CD4-positive, alpha-beta T cell (primary cell): ENCODE results near the gene PHEX. TPM values are rescaled to one million over a fixed set of nuclear protein-coding genes. Genes with fewer than 3 reads are reported as not detected.

Source experiments
- ATAC-seq: fragments of 200-7000 bp; cut with Tn5 transposase; one replicate; pipeline ENCODE4 v1.10.0; 2022; ENCODE audit warnings: mild to moderate bottlenecking; ENCODE audit not compliant: poor library complexity
- CTCF ChIA-PET: fragments of 350-600 bp; sonication (Branson Sonifier 250); formaldehyde crosslinking; loops from one replicate; lab custom pipeline; 2021; ENCODE audit warnings: antibody characterized with exemption, inconsistent platforms; lab: Charles Lee
- POLR2A ChIA-PET: fragments of 350-600 bp; sonication (Branson Sonifier 250); formaldehyde crosslinking; loops from one replicate; lab custom pipeline; 2021; ENCODE audit warnings: antibody characterized with exemption, inconsistent platforms; lab: Charles Lee
- DNase-seq, 14 experiments: peaks; one replicate each; pipeline ENCODE4 v3.0.0-alpha.2; 2013 to 2020; ENCODE audit warnings: mixed read lengths in 2 of 14
- H3K27ac ChIP-seq, 2 donors: one replicate each; pipeline versions ENCODE4 v1.5.1 to v1.7.0; 2013; ENCODE audit warnings: low read length in 2 of 2, low read depth in 1 of 2, mild to moderate bottlenecking in 1 of 2
- H3K27me3 ChIP-seq, 2 experiments: 1 replicate in 1 of 2; 2 replicates in 1 of 2; pipeline versions ENCODE4 v1.6.1 to v1.7.0; 2013; ENCODE audit warnings: low read length in 2 of 2, control low read depth in 1 of 2, mild to moderate bottlenecking in 1 of 2, moderate library complexity in 1 of 2; ENCODE audit not compliant: insufficient read depth in 2 of 2, control insufficient read depth in 1 of 2
- H3K36me3 ChIP-seq: one replicate; pipeline ENCODE4 v1.6.1; 2013; ENCODE audit warnings: low read length, control low read depth; ENCODE audit not compliant: insufficient read depth
- H3K4me1 ChIP-seq: one replicate; pipeline ENCODE4 v1.6.1; 2013; ENCODE audit warnings: low read length, control low read depth; ENCODE audit not compliant: insufficient read depth
- H3K4me3 ChIP-seq: one replicate; pipeline ENCODE4 v1.5.1; 2013; ENCODE audit warnings: mild to moderate bottlenecking, low read length, moderate library complexity
- H3K9me3 ChIP-seq, 2 experiments: 1 replicate in 1 of 2; 2 replicates in 1 of 2; pipeline versions ENCODE4 v1.6.1 to v1.7.0; 2013; ENCODE audit warnings: low read length in 2 of 2, mild to moderate bottlenecking in 2 of 2, control low read depth in 1 of 2, moderate library complexity in 1 of 2; ENCODE audit not compliant: control insufficient read depth in 1 of 2, insufficient read depth in 1 of 2
- H3K27ac Mint-ChIP-seq: one replicate; pipeline ENCODE4 v1.8.0; 2020; ENCODE audit warnings: mixed read lengths
- H3K27me3 Mint-ChIP-seq: one replicate; pipeline ENCODE4 v1.8.0; 2021; ENCODE audit warnings: mixed read lengths
- H3K36me3 Mint-ChIP-seq: one replicate; pipeline ENCODE4 v1.8.0; 2021; ENCODE audit warnings: low read depth, mixed read lengths
- H3K4me1 Mint-ChIP-seq: one replicate; pipeline ENCODE4 v1.8.0; 2021; ENCODE audit warnings: low read depth, mixed read lengths
- H3K4me3 Mint-ChIP-seq: one replicate; pipeline ENCODE4 v1.8.0; 2020; ENCODE audit warnings: mild to moderate bottlenecking, mixed read lengths
- H3K9me3 Mint-ChIP-seq: one replicate; pipeline ENCODE4 v1.8.0; 2020; ENCODE audit warnings: mixed read lengths
- CTCF ChIP-seq: fragments of 200-600 bp; IDR thresholded peaks from one replicate; pipeline ENCODE4 v1.8.0; 2022; ENCODE audit warnings: antibody characterized with exemption, mild to moderate bottlenecking
- intact Hi-C, 2 experiments: fragments of 100-400 bp; cut with DNase I in 1 of 2; cut with micrococcal nuclease in 1 of 2; formaldehyde crosslinking; loops; one replicate each; pipeline versions ENCODE4 v1.15.1 to v1.9.0; 2023 to 2025; cut with DNase I, micrococcal nuclease
- total RNA-seq, 174 experiments: library from RNA in 2 of 174; stranded (reverse) in 2 of 174; gene quantifications; one replicate each; pipeline ENCODE4 v1.2.3 and lab custom pipeline; 2021 to 2026

PHEX gene
- total RNA-seq, 2 experiments from 2014 or later, result 0.08 to 0.14 TPM

DNA sequence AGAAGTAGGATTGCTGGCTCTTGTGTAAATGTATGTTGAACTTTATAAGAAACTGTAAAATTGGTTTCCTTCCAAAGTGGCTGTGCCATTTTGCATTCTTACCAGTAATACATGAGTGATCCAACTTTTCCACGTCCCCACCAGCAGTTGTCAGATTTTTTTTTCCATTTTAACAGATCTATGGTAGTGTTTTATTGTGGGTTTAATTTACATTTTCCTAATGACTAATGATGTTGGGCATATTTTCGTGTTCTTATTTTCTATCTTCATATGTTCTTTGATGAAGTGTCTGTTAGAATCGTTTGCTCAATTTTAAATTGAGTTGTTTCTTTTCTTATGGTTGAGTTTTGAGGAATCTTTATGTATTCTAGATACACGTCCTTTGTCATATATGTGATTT lies 56.2 kb downstream of the PHEX start:
- POLR2A ChIA-PET, result no interaction called here
- intact Hi-C loops, result no loop called here
- H3K27ac Mint-ChIP-seq, result no peak overlapping the region
- no peaks in the 10 kb centered on the region for H3K4me1 ChIP-seq
- no peak overlapping the region for H3K27ac ChIP-seq
- DNase-seq (no peak), ATAC-seq (no peak)
- no peaks in the 10 kb centered on the region for H3K27me3 Mint-ChIP-seq
- no peaks in the 10 kb centered on the region for H3K9me3 ChIP-seq
- no peak for TF ChIP-seq CTCF
- no peaks in the 10 kb centered on the region for H3K4me1 Mint-ChIP-seq
- H3K4me3 Mint-ChIP-seq, result no peak overlapping the region
- no peaks in the 10 kb centered on the region for H3K9me3 Mint-ChIP-seq
- H3K36me3 Mint-ChIP-seq, result no peaks in the 10 kb centered on the region
- H3K27me3 ChIP-seq, result no peaks in the 10 kb centered on the region
- CTCF ChIA-PET, result no interaction called here
- no peaks in the 10 kb centered on the region for H3K36me3 ChIP-seq
- no peak overlapping the region for H3K4me3 ChIP-seq

DNA sequence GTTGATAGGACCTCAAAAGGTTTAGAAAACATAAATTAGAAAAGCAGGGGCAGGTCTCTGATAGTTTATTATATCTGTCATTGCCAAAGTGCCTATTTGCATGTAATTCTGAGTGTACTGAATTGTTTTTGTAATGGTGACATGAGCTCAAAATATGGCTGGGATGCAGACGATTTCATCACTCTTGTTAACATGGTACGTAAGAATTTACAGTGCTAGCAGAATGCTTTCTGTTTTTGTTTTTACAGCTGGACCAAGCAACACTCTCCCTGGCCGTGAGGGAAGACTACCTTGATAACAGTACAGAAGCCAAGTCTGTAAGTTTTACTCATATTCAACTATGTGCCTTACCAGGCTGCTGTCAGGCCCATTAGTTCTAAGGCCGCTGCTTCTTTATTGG lies 58.1 kb downstream of the PHEX start:
- no peaks in the 10 kb centered on the region for H3K9me3 Mint-ChIP-seq
- intact Hi-C loops, result no loop called here
- DNase-seq, result no peak
- H3K27me3 Mint-ChIP-seq, result no peaks in the 10 kb centered on the region
- Histone ChIP-seq H3K4me3 (no peak overlapping the region), H3K4me1 (no peaks in the 10 kb centered on the region), H3K27me3 (no peaks in the 10 kb centered on the region), H3K36me3 (no peaks in the 10 kb centered on the region), H3K27ac (no peak overlapping the region), H3K9me3 (no peaks in the 10 kb centered on the region)
- H3K27ac Mint-ChIP-seq, result no peak overlapping the region
- ChIA-PET POLR2A (no interaction called here), CTCF (interaction anchor here (1.2 kb wide), 1 partner anchor 9 kb away, joined by 3 read pairs; no protein-coding TSS in a partner anchor)
- H3K4me3 Mint-ChIP-seq, result no peak overlapping the region
- ATAC-seq, result no peak
- no peaks in the 10 kb centered on the region for H3K4me1 Mint-ChIP-seq
- H3K36me3 Mint-ChIP-seq, result no peaks in the 10 kb centered on the region
- no peak for TF ChIP-seq CTCF

DNA sequence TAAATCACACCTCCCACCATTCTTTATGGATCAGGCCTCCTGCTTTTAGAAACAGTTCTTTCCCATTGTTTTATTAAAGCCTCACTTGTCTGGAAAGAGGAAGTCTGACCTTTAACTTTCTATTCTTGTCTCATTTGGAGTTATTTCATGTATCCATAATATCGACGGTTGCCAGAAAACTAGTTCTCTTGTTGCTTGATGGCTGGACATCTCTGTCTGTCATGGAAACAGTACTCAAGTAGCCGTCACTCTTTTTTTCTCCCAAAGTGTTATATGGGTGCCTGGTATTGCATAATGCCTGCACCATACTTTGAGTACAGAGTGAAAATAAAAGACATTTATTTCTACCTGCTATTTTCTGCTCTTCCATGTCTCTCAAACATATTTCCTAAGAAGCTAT lies 61.4 kb downstream of the PHEX start:
- Mint-ChIP-seq H3K4me3 (no peak overlapping the region), H3K27me3 (no peaks in the 10 kb centered on the region), H3K4me1 (no peaks in the 10 kb centered on the region), H3K27ac (no peak overlapping the region), H3K9me3 (no peaks in the 10 kb centered on the region), H3K36me3 (no peaks in the 10 kb centered on the region)
- H3K4me3 ChIP-seq, result no peak overlapping the region
- H3K27me3 ChIP-seq, result no peaks in the 10 kb centered on the region
- no peak overlapping the region for H3K27ac ChIP-seq
- POLR2A ChIA-PET, result no interaction called here
- H3K36me3 ChIP-seq, result no peaks in the 10 kb centered on the region
- H3K4me1 ChIP-seq, result no peaks in the 10 kb centered on the region
- CTCF ChIA-PET, result interaction anchor here (1.3 kb wide), 1 partner anchor 13 kb away, joined by 3 read pairs; no protein-coding TSS in a partner anchor
- no peak for ATAC-seq
- intact Hi-C loops, result no loop called here
- H3K9me3 ChIP-seq, result no peaks in the 10 kb centered on the region
- DNase-seq, result no peak
- no peak for TF ChIP-seq CTCF
